ENCODE results near the gene DCUN1D2. TPM values are rescaled to one million over a fixed set of nuclear protein-coding genes. Genes with fewer than 3 reads are reported as not detected.
A peak's percentile ranks its signal among the peaks of the same experiment; 100 is the strongest.

Gene DCUN1D2
- total RNA-seq, 4 donors from 2014 or later: 12.0 to 35.2 (median 18.9) TPM

DNA sequence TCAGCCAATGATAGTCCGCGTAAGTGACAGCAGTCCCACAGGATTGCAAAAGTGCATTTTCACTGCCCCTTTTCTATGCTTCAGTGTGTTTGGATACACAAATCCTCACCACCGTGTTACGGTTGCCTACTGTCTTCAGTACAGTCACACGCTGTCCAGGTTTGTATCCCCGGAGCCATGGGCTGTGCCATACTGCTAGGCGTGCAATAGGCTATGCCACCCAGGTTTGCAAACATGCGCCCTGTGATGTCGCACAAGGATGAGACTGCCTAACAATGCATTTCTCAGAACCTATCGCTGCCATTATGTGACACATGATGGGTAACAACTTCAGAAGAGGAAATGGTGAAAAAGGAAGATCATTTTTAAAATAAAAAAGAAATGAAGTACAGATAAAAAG lies 20.4 kb downstream of the DCUN1D2 start:
- intact Hi-C loops (cut with DNase I; ENCODE audit: low total_unique reads): no loop called here
- peak in 1 of 2 donors; percentile 74 for DNase-seq (ENCODE audit: low spot score in 2 of 2)
- no peak for TF ChIP-seq POLR2A (IDR thresholded peaks at IDR 0.05)
- TF ChIP-seq, protein P1, sequence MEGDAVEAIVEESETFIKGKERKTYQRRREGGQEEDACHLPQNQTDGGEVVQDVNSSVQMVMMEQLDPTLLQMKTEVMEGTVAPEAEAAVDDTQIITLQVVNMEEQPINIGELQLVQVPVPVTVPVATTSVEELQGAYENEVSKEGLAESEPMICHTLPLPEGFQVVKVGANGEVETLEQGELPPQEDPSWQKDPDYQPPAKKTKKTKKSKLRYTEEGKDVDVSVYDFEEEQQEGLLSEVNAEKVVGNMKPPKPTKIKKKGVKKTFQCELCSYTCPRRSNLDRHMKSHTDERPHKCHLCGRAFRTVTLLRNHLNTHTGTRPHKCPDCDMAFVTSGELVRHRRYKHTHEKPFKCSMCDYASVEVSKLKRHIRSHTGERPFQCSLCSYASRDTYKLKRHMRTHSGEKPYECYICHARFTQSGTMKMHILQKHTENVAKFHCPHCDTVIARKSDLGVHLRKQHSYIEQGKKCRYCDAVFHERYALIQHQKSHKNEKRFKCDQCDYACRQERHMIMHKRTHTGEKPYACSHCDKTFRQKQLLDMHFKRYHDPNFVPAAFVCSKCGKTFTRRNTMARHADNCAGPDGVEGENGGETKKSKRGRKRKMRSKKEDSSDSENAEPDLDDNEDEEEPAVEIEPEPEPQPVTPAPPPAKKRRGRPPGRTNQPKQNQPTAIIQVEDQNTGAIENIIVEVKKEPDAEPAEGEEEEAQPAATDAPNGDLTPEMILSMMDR (IDR thresholded peaks at IDR 0.05): no peak
- no peak overlapping the region for H3K4me3 ChIP-seq (ENCODE audit: low read depth, poor library complexity, severe bottlenecking)
- 96 to 98% methylated on average over 10 of the region's 10 CpGs for WGBS, 2 donors

DNA sequence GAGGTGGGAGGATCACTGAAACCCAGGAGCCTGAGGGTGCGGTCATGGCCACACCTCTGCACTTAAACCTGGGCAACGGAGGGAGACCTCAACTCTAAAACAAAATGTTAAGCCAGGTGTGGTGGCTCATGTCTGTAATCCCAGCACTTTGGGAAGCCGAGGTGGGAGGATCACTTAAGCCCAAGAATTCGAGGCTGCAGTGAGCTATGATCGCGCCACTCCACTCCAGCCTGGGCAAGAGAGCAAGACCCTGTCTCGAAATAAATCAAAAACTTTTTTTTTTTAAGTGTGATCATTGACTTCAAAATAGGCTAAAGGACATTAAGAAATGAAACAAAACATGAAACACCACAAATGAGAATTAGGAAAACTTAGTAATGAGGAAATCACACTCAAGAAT lies 20.9 kb downstream of the DCUN1D2 start:
- WGBS, 2 donors: 91 to 95% methylated on average over 7 of the region's 7 CpGs
- TF ChIP-seq, protein P1 (IDR thresholded peaks at IDR 0.05): no peak
- no peak for TF ChIP-seq POLR2A (IDR thresholded peaks at IDR 0.05)
- no peak overlapping the region for H3K4me3 ChIP-seq (ENCODE audit: low read depth, poor library complexity, severe bottlenecking)
- DNase-seq (ENCODE audit: low spot score in 2 of 2): peak in 1 of 2 donors; percentile 45
- intact Hi-C loops (cut with DNase I; ENCODE audit: low total_unique reads): no loop called here

DNA sequence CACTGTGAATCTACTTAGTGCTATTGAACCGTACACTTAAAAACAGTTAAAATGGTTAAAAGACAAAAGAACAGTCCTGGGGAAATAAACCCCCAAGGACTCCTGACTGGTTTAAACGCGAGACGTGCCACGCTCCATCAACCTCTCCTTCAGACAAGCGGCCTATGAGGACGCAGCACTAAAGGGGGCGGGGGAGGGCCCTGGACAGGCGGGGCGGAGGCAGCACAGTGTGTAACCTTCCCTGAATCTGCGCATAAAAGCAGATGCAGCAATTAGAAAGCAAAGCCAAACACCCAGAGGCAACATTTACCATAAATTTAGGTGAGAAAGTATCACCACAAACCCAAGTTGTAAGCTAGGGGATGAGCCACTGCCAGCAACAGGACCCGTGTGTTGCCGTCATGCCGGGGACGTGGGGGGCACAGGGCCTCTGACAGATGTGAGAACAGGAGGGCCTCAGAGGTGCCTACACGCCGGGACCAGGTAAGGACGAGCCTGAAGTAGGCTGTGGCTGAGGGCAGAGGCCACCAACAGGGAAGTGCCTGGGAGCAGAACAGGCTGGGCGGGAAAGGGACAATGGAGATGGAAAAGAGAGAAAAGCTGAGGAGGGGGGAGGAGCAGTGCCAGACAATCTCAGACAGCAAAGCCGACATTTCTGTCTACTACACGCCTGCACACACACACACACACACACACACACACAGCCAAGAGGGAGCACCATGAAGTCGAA lies 21.9 kb downstream of the DCUN1D2 start:
- DNase-seq (ENCODE audit: low spot score in 2 of 2): peak in 1 of 2 donors; percentile 68
- intact Hi-C loops (cut with DNase I; ENCODE audit: low total_unique reads): no loop called here
- no peak overlapping the region for H3K4me3 ChIP-seq (ENCODE audit: low read depth, poor library complexity, severe bottlenecking)
- TF ChIP-seq, protein P1 (IDR thresholded peaks at IDR 0.05): no peak
- WGBS, 2 donors: 75 to 80% methylated on average over 22 of the region's 22 CpGs

DNA sequence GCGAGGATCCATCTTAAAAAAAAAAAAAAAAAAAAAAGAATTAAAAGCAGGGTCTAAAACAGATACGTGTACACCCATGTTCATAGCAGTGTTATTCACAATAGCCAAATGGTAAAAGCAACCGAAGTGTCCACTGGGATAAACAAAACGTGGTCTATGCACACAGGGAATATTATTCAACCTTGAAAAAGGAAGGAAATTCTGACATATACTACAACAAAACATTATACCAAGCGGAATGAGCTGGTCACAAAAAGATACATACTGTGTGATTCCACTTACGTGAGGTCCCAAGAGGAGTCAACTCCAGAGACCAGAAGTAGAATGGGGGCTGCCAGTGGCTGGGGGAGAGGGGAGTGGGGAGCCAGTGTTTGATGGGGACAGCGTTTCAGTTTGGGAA lies 22.5 kb downstream of the DCUN1D2 start:
- TF ChIP-seq, protein P1 (IDR thresholded peaks at IDR 0.05): no peak
- TF ChIP-seq POLR2A (IDR thresholded peaks at IDR 0.05): no peak
- WGBS, 2 donors: 94 to 95% methylated on average over 7 of the region's 7 CpGs

DNA sequence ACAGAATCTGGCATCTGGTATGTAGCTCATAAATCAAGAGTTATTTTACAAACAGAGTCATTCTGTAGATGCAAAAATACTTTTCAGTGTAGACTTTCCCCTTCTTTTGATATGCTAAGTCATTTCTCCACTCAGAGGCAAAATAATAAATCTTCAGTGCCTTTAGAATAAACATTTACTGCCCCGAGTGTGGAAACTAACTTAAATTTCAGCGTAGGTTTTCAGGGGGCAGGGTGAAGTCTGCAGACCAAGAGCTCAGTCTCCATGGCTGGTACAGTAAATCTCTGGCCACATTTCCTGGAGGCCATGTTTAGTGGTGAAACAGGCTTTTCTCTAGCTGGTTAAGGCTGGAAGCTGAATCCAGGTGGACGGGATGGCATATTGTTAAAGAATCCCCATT lies 24.1 kb downstream of the DCUN1D2 start:
- intact Hi-C loops (cut with DNase I; ENCODE audit: low total_unique reads): no loop called here
- TF ChIP-seq, protein P1 (IDR thresholded peaks at IDR 0.05): no peak
- no peak for TF ChIP-seq POLR2A (IDR thresholded peaks at IDR 0.05)
- no peak overlapping the region for H3K4me3 ChIP-seq (ENCODE audit: low read depth, poor library complexity, severe bottlenecking)
- no peak for DNase-seq (ENCODE audit: low spot score in 2 of 2)
- WGBS, 2 donors: 83 to 95% methylated on average over 3 of the region's 3 CpGs

More for the DNA sequence above, 22.5 kb downstream of the DCUN1D2 start:
- intact Hi-C loops (cut with DNase I; ENCODE audit: low total_unique reads): no loop called here
- H3K4me3 ChIP-seq (ENCODE audit: low read depth, poor library complexity, severe bottlenecking): no peak overlapping the region
- DNase-seq (ENCODE audit: low spot score in 2 of 2): no peak

DNA sequence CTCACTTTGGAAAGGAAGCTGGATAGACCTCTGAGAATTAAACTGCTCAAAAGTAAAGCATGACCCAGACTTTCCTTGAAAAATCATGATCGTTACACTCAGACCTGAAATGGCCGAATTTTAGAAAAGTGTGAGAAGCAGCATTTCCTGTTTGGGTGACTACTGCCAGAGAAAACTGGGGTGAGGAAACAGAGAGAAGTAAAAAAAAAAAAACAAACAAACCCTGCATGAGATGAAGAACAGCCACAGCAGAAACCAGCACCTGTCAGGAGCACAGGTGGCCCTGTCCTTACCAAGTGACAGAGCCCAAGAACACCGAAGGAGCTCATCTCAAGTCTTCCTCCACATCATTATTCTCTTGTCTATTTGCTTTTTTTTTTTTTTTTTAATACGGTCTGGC lies 25.2 kb downstream of the DCUN1D2 start:
- intact Hi-C loops (cut with DNase I; ENCODE audit: low total_unique reads): no loop called here
- no peak overlapping the region for H3K4me3 ChIP-seq (ENCODE audit: low read depth, poor library complexity, severe bottlenecking)
- WGBS, 2 donors: 71 to 74% methylated on average over 4 of the region's 4 CpGs
- no peak for TF ChIP-seq POLR2A (IDR thresholded peaks at IDR 0.05)
- TF ChIP-seq, protein P1 (IDR thresholded peaks at IDR 0.05): no peak
- DNase-seq (ENCODE audit: low spot score in 2 of 2): no peak
